ENCODE measurements around the gene NPTXR. TPM values are rescaled to one million over a fixed set of nuclear protein-coding genes. Genes with fewer than 3 reads are reported as not detected.

The NPTXR gene
- total and polyA plus RNA-seq, 2 of the 4 experiments (the other 2 are of a cell fraction): 0.36 to 2.2 TPM

GRCh38 chr22:38874529-38875222 lies 30.8 kb upstream of the NPTXR start:
- Histone ChIP-seq H3K14ac (replicated peaks; ENCODE audit: low read depth, low read length) (no peak overlapping the region), H2BK5ac (ENCODE audit: low read depth, low read length, poor library complexity, severe bottlenecking) (no peak overlapping the region), H3K4me2 (ENCODE audit: low read depth, low read length) (no peak overlapping the region), H3K56ac (ENCODE audit: extremely low read depth, insufficient read depth, low read length) (no peak overlapping the region), H3K9ac (ENCODE audit: low read depth, low read length) (no peak overlapping the region), H2BK15ac (ENCODE audit: low read depth, low read length) (no peak overlapping the region), H3K18ac (ENCODE audit: low read depth, low read length) (no peak overlapping the region), H3K4me3 (ENCODE audit: insufficient read depth, low read depth, low read length) (no peak overlapping the region), H3K36me3 (ENCODE audit: control insufficient read depth, insufficient read depth, low read length) (peaks cover 3% of the 10 kb centered on the region), H4K91ac (ENCODE audit: insufficient read depth, low read depth, low read length) (no peak overlapping the region), H3K27ac (ENCODE audit: insufficient read depth, low read length) (no peak overlapping the region), H3K27me3 (ENCODE audit: control insufficient read depth, insufficient read depth, low read length) (no peaks in the 10 kb centered on the region; the same call in 1 of the 2 replicates), H3K23ac (ENCODE audit: low read depth, low read length) (no peak overlapping the region), H4K5ac (ENCODE audit: low read depth, low read length) (no peak overlapping the region), H3K9me3 (ENCODE audit: control insufficient read depth, insufficient read depth, low read length) (peaks cover 2% of the 10 kb centered on the region; the same call in 1 of the 2 replicates), H2AK9ac (replicated peaks; ENCODE audit: low read depth, low read length, poor library complexity) (no peak overlapping the region), H2BK20ac (ENCODE audit: low read depth, low read length) (no peak overlapping the region), H3K4me1 (ENCODE audit: control insufficient read depth, insufficient read depth, low read length) (no peaks in the 10 kb centered on the region), H2AK5ac (ENCODE audit: low read depth, low read length) (no peak overlapping the region), H3K9me1 (ENCODE audit: insufficient read depth, low read length) (peaks cover 4% of the 10 kb centered on the region; the same call in 1 of the 2 replicates), H2AFZ (replicated peaks; ENCODE audit: low read length, poor library complexity) (no peak overlapping the region), H2BK120ac (ENCODE audit: low read depth, low read length) (no peak overlapping the region), H4K8ac (ENCODE audit: low read depth in 2 of 2, low read length in 2 of 2) (no peak overlapping the region), H4K20me1 (ENCODE audit: insufficient read depth, low read length) (peaks cover 8% of the 10 kb centered on the region; the same call in 1 of the 2 replicates), H3K4ac (ENCODE audit: low read depth, low read length) (no peak overlapping the region), H3K79me1 (ENCODE audit: low read depth in 1 of 2, low read length in 2 of 2) (peaks cover 3 to 18% of the 10 kb centered on the region in 2 experiments)
- POLR2A ChIA-PET (ENCODE audit: unreplicated experiment): no interaction called here
- in situ Hi-C loops (cut with MboI; ENCODE audit: low sequenced_read_pairs) (loop anchor here (5.0 to 25.0 kb wide), 2 partner anchors 128 to 238 kb away; no protein-coding TSS in a partner anchor), dilution Hi-C loops (cut with HindIII; ENCODE audit: low sequenced_read_pairs, unreplicated experiment) (no loop called here), intact Hi-C loops (cut with micrococcal nuclease) (loop anchor here (5.0 kb wide), 2 partner anchors 108 to 433 kb away; partner anchors contain the start of gene APOBEC3B)
- WGBS, 2 experiments (ENCODE audit: extremely low coverage in 2 of 2, insufficient read length in 1 of 2): 78% methylated on average over 5 of the region's 13 CpGs; no CpG with 5 or more reads in 1 of the 2 experiments
- CTCF ChIA-PET: no interaction called here
- BruUV-seq (replicated peaks): no TSS peak
- DNase-seq (no peak), ATAC-seq (ENCODE audit: low read depth) (no peak)
- TF ChIP-seq CTCF (conservative IDR thresholded peaks at IDR 0.05; ENCODE audit: low read depth, low read length) (no peak), NFE2L2 (IDR thresholded peaks at IDR 0.05; ENCODE audit: low read depth, low read length) (no peak), RCOR1 (IDR thresholded peaks at IDR 0.05; ENCODE audit: insufficient replicate concordance, low read length) (no peak), FOS (IDR thresholded peaks at IDR 0.05; ENCODE audit: low read depth, low read length) (no peak), MXI1 (IDR thresholded peaks at IDR 0.05; ENCODE audit: borderline replicate concordance, low read depth, low read length) (no peak), CEBPB (IDR thresholded peaks at IDR 0.05; ENCODE audit: low read depth, low read length) (no peak), MAFK (IDR thresholded peaks at IDR 0.05; ENCODE audit: low read depth, low read length) (no peak), SMC3 (IDR thresholded peaks at IDR 0.05; ENCODE audit: low read depth, low read length) (no peak), MAZ (IDR thresholded peaks at IDR 0.05; ENCODE audit: borderline replicate concordance, low read depth, low read length) (no peak), USF2 (IDR thresholded peaks at IDR 0.05; ENCODE audit: low read depth, low read length) (no peak), RAD21 (IDR thresholded peaks at IDR 0.05; ENCODE audit: low read length) (no peak)

All from IMR-90 (cell line).